Measurements from ENCODE around the gene PPP2R5B.
"Not testable (repeated sequence)": the region's sequence is repeated elsewhere in the genome, so short reads cannot be mapped to it uniquely, and the experiment has no call there.

PPP2R5B gene

GRCh38 chr11:64976651-64977050, 52.2 kb downstream of the PPP2R5B start:
- DNase-seq (ENCODE audit: low read depth, low spot score) = no peak

- DNase-seq (ENCODE audit: low read depth, low spot score) = not testable (repeated sequence)
These were observed 58.9 kb downstream of the PPP2R5B start for GRCh38 chr11:64983339-64983738.
